Glomerular visceral epithelial cell (primary cell): ENCODE results near the gene EP300.
A peak's percentile ranks its signal among the peaks of the same experiment; 100 is the strongest.
"Not testable (repeated sequence)": the region's sequence is repeated elsewhere in the genome, so short reads cannot be mapped to it uniquely, and the experiment has no call there.

ENCODE experiments used
- DNase-seq: peaks from one replicate; pipeline ENCODE4 v3.0.0-alpha.2; 2016; ENCODE audit errors: extremely low spot score

The EP300 gene

DNA sequence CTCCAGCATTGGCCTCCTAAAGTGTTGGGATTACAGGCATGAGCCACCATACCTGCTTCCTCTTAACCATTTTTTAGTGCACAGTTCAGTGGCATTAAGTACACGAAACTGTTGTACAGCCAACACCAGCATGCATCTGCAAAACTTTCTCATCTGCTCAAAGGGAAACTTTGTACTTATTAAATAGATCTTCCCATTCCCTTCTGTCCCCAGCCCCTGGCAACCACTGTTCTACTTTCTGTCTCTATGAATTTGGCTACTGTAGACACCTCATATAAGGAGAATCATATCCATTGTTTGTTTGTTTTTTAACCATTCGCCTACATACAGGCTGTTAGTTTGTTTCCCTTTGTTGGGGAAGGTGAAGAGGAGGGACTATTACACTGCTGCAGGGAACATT lies 6.5 kb upstream of the EP300 start:
- DNase-seq, result no peak

DNA sequence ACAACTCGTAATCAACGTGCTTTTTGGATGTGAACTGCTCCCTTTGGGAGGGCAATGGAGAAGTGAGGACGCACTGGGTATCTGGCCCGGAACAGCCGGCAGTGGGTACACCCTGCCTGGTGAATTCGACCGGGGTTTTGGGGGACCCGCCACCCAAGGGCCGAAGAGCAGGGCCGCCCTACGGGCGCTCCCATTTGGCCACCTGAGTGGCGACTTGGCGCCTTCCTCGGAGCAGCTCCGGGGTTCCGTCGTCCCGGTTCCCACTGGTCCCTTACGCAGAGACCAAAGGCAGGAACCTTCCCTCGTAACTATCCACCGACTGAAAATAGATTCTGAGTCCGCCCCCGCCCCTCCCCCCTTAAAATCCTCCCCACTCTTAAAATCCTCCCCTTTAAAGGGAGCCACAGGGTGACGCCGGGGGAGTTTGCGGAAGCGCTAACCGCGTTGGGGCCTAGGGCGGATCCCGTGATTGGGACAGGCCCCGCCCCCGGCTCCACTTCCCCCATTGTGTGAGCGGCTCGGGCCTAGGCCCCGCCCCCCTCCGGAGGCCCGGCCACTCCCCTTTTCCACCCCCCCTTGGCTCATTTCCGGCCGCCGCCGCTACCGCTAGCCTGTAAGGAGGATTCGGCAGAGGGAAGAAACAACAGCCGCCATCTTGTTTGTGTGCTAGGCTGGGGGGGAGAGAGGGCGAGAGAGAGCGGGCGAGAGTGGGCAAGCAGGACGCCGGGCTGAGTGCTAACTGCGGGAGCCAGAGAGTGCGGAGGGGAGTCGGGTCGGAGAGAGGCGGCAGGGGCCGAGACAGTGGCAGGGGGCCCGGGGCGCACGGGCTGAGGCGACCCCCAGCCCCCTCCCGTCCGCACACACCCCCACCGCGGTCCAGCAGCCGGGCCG lies 1.0 kb upstream of the EP300 start:
- peak; percentile 99 for DNase-seq

DNA sequence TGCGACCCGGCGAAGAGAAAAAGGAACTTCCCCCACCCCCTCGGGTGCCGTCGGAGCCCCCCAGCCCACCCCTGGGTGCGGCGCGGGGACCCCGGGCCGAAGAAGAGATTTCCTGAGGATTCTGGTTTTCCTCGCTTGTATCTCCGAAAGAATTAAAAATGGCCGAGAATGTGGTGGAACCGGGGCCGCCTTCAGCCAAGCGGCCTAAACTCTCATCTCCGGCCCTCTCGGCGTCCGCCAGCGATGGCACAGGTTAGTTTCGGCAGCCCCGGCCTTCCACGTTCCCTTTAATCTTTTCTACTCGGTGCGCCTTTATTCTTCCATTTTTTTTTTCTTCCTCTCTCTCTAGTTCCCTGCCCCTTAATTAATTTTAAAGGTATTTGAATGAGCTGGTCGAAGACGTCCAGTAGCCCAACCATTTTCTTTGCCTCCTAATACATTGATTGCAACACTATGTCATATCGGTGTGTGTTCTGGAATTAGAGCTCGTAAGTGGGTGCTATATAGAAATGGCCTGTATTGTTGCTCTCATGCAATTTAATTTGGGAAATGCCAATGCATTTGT lies 537 bp downstream of the EP300 start:
- DNase-seq, result peak; percentile 22

DNA sequence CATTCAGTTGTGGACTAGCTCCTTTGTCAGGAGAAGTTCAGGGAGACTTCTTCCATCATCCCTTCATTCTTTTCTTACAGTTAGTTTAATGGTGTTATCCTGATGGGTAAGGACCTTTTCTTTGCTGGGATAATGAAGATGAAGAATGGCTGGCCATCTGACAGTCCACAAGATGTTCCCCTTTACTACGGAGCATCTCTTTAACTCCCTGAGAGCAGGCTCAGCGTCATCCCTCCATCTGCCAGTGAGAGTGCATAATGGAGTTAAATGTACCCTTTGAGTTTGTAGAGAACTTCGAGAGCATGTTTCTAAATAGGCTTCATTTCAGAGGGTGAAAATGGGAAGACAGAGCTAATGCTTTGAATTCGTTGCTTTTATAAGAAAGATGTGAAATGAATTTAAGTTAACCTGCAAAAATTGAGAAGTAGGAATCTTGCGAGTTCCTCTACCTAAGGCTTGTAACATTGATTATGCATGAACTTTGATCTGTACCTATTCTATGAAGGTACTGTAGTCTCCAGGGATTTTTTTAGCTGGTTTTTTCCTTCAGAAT lies 1.7 kb downstream of the EP300 start:
- peak; percentile 29 for DNase-seq

DNA sequence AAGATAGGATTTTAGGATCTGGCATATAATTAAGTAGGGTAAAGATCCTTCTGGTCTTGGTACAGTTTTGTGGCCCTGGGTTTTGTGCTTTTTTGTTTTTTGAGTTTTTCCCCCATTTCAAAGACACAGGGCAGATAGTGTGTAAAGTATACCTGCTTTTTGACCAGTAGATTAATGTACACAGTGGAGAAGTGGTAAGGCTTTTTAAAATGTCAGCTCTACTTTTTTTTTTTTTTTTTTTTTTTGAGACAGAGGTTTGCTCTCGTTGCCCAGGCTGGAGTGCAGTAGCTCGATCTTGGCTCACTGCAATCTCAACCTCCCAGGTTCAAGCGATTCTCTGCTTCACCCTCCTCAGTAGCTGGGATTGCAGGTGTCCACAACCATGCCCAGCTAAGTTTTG lies 4.0 kb downstream of the EP300 start:
- DNase-seq, result no peak

DNA sequence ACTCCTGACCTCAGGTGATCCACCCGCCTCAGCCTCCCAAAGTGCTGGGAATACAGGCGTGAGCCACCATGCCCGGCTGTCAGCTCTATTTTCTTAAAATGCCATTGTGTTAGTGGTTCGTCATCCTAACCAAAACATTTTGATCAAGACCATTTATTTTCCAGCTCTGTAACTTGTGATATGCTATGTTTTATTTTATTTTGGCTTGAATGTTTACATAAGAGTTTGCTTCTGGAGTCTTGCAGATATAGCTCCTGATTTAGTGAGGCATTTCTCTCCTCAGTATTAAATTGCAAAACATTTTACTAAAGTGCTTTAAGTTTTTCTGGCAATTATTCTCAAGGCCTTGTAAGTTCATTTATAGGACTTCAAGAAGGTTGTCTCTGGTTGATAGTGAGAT lies 4.4 kb downstream of the EP300 start:
- no peak for DNase-seq

DNA sequence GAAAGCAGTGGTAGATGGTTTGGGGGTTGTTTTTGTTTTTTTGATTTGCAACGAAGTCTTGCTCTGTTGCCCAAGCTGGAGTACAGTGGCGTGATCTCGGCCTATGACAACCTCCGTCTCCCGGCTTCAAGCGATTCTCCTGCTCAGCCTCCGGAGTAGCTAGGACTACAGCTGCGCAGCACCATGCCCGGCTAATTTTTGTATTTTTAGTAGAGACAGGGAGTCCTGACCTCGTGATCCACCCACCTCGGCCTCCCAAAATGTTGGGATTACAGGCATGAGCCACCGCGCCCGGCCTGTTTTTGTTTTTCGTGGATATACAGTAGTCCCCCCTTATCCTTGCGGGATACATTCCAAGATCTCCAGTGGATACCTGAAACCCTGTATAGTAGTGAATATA lies 6.6 kb downstream of the EP300 start:
- no peak for DNase-seq

DNA sequence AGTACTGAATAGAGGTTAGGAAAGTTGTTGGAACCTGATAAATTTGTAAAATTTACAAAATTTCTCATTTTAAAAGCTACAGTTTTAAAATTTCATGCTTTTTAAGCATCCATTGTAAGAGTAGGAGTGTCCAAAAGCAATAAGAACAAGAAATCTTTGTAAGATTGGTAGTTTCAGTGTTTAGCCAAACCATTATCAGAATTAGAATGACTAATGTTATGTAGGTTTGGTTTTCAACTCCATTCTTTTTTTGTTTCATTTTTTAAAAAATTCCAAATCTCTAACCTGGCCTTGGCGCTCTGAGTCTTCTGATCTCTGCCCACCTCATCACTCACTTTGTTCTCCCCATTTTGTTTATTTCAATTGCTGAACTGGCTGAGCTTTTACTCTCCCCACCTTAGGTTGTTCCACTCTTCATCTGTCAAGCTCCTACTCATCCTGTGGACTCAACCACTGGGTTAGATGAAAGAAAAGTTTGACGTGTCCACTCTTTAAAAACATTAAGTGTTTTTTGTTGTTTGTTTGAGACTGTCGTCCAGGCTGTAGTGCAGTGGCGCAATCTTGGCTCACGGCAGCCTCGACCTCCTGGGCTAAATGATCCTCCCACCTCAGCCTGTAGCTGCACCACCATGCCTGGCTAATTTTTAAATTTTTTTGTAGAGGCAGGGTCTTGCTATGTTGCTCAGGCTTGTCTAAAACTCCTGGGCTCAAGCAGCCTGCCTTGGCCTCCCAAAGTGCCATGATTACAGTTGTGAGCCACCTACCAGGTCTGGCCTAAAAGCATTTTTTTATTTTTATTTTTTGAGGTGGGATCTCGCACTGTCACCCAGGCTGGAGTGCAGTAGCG lies 14.0 kb downstream of the EP300 start:
- DNase-seq, result no peak

DNA sequence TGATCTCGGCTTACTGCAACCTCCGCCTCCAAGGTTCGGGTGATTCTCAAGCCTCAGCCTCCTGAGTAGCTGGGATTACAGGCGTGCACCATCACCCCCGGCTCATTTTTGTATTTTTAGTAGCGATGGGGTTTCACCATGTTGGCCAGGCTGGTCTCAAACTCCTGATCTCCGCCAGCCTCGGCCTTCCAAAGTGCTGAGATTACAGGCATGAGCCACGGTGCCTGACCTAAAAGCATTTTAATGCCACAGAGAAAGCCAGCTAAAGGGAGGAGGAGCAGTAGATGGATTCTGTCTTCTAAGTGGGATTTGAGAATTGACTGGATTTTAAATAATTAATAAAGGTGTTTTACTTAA lies 14.6 kb downstream of the EP300 start:
- not testable (repeated sequence) for DNase-seq

DNA sequence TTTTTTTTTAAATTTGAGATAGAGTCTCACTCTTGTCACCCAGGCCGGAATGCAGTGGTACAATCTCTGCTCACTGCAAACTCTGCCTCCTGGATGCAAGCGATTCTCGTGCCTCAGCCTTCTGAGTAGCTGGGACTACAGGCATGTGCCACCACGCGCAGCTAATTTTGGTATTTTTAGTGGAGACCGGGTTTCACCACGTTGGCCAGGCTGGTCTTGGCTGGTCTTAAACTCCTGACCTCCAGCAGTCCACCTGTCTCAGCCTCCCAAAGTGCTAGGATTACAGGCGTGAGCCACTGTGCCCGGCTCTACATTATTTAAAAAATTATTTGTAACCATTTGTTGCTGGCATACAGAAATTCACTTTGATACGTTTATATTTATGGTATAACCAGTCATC lies 18.6 kb downstream of the EP300 start:
- no peak for DNase-seq

DNA sequence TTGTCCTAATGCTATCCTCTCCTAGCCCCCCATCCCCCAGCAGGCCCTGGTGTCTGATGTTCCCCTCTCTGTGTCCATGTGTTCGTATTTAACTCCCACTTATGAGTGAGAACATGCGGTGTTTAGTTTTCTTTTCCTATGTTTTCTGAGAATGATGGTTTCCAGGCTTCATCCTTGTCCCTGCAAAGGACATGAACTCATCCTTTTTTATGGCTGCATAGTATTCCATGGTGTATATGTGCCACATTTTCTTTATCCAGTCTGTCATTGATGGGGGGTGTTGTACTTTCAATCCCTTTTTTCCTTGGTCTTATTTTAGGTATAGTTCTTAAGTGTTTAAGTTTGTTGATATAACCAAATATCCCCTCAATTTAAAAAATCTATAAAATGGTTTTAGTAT lies 23.9 kb downstream of the EP300 start:
- no peak for DNase-seq

DNA sequence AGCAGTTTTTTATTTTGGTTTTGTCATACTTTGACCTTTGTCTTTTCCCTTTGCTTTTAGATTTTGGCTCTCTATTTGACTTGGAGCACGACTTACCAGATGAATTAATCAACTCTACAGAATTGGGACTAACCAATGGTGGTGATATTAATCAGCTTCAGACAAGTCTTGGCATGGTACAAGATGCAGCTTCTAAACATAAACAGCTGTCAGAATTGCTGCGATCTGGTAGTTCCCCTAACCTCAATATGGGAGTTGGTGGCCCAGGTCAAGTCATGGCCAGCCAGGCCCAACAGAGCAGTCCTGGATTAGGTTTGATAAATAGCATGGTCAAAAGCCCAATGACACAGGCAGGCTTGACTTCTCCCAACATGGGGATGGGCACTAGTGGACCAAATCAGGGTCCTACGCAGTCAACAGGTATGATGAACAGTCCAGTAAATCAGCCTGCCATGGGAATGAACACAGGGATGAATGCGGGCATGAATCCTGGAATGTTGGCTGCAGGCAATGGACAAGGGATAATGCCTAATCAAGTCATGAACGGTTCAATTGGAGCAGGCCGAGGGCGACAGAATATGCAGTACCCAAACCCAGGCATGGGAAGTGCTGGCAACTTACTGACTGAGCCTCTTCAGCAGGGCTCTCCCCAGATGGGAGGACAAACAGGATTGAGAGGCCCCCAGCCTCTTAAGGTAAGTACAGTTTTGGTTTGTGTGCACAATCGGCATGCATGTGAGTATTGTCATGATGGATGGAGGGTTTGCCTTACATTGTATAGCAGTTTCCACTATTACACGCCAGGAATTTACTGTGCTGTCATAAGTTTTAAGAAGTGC lies 25.0 kb downstream of the EP300 start:
- DNase-seq, result no peak

DNA sequence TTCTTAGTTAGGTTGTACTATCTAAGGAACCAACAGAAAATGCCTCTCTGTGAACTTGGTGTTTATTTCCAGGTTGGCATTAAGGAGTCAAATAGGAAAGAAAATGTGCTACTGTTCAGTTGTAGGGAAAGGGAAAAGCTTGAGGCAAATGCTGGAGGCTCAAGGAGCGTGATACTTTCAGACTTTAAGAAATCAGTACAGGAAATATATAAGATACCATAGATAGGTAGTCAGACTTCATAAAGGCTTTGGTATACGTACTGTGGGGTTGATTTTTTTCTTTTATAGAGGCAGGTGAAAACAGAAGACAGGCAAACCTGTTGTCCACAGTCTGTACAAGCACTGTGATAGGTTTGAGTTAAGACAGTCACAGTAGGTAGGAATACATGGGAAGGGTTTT lies 30.8 kb downstream of the EP300 start:
- DNase-seq, result no peak

DNA sequence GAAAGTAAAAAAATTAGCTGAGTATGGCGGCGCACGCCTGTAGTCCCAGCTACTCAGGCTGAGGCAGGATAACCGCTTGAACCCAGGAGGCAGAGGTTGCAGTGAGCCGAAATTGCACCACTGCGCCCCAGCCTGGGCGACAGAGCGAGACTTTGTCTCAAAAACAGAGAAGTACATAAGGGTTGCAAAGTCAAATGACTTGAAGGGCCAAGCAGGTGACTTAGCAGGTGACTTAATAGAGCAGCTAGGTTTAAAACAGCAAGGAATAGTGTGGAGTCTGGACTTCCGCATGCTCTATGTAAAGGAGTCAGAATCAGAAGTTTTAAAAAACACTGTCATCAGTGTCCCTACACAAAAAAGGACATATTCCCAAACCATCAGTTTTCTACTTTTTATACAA lies 31.7 kb downstream of the EP300 start:
- no peak for DNase-seq

DNA sequence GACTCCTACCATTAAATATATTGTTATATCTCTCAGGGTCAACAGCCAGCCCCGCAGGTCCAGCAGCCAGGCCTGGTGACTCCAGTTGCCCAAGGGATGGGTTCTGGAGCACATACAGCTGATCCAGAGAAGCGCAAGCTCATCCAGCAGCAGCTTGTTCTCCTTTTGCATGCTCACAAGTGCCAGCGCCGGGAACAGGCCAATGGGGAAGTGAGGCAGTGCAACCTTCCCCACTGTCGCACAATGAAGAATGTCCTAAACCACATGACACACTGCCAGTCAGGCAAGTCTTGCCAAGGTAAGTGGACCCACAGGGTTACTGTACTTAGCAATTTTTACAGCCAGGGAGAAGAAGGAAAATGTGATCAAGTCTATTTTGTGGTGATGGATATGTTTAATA lies 35.1 kb downstream of the EP300 start:
- DNase-seq, result no peak

DNA sequence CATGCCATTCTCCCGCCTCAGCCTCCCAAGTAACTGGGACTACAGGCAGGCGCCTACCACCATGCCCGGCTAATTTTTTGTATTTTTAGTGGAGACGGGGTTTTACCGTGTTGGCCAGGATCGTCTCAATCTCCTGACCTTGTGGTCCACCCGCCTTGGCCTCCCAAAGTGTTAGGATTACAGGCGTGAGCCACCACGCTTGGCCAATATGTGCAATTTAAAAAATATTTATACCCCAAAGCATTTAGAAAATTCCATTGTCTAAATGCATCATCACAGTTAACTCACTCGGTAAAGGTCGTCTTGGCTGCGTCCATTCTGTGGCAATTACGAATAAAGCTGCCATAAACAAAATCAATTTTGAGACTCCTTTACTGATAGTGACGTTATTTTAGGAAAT lies 36.2 kb downstream of the EP300 start:
- DNase-seq, result no peak

DNA sequence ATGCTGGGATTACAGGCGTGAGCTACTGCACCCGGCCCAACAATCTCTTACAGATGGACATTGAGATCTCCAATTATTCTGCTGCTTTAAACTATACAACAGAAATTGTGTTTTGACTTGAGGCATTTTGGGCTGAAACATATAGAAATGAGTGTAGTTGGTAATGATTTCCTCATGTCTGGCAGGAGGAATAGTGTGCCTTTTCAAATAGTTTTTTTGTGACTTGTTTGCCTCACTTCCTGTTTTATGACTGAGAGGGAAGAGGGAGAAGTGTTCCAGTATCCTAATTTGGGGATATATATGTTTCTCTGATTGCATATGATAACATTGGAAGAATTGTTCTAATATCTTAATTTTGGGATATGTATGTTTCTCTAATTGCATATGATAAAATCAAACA lies 40.2 kb downstream of the EP300 start:
- no peak for DNase-seq

DNA sequence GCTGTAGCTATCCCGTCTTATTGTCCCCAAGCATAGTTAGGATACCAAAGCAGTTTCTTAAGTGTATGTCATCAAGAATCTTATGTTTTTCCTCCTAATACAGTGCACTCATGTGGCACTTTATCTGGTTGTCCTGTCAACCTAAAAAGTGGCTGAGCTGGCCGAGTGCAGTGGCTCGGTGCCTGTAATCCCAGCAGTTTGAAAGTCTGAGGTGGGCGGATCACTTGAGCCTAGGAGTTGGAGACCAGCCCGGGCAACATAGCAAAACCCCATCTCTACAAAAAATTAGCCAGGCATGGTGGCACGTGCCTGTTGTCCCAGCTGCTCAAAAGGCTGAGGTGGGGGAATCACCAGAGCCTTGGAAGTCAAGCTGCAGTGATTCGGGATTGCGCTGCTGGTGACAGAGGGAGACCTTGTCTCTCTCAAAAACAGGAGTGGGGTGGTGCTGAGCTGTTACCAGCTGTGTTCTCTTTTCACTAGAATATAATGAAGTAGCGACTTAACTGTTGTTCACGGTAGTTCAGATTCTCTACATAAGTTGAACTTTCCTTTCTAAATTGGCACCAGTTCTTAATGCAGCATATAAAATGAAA lies 48.1 kb downstream of the EP300 start:
- no peak for DNase-seq

DNA sequence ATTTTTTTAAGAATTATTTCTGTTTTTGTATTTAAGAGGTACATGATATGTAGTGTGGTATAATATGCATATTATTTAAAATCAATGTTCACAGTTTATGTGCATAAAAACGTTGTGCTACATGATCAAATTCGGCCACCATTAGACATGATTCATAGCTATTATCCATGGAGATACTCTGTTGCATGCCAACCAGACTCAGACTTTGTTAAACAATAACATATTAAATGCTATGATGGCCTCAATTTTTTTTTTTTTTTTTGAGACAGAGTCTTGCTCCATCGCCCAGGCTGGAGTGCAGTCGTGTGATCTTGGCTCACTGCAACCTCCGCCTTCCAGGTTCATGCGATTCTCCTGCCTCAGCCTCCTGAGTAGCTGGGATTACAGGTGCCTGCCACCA lies 53.5 kb downstream of the EP300 start:
- DNase-seq, result peak; percentile 6

DNA sequence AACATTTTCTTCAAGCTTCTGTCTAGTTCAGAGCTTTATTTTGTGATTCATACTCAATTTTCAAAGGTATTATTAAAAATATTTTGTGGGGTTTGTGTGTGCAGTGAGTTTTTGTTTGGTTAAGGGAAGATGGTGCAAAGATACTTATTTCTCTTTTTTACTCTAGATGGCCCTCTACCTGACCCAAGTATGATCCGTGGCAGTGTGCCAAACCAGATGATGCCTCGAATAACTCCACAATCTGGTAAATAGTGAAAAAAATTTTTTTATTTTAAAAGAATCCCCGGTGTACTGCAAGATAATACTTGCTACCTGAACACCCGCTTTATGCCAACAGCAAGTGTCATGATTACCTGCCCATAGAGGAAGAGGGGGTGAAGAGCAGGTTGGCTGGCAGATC lies 54.2 kb downstream of the EP300 start:
- no peak for DNase-seq

DNA sequence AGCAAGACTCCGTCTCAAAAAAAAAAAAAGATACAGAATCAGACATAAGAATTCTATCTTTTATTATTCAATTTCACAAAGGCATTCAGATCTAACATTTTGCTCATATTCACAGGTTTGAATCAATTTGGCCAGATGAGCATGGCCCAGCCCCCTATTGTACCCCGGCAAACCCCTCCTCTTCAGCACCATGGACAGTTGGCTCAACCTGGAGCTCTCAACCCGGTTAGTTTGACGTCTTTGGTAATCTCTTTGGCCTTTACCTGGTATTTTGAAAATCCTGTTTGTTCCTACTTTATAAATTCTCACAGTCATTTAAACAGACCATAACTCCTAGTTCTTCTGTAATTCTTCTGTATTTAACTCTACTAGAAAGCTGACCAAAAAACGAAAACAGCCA lies 55.3 kb downstream of the EP300 start:
- DNase-seq, result no peak
